Stimulated activated CD4-positive, alpha-beta T cell treated with anti-CD3 and anti-CD28 coated beads, Interleukin-4, amount 100 ng/mL, for 48 hours (primary cell): ENCODE results near the gene RAB32.
"Not testable (repeated sequence)": the region's sequence is repeated elsewhere in the genome, so short reads cannot be mapped to it uniquely, and the experiment has no call there.

Source experiments
- DNase-seq, 2 donors: peaks; one replicate each; pipeline ENCODE4 v3.0.0-alpha.2; 2020; ENCODE audit warnings: low read depth in 2 of 2

Gene RAB32

GRCh38 chr6:146543211-146543939 is at the start of gene RAB32:
RAB32 (plus strand) TSS chr6:146543833; CDS start chr6:146543872, 39 bp downstream.
- peak in 1 of 2 donors; percentile 9 for DNase-seq

GRCh38 chr6:146498309-146498708 is 45.3 kb upstream of the RAB32 start:
- DNase-seq: no peak

- DNase-seq: no peak
Measured at GRCh38 chr6:146503096-146503495, 40.5 kb upstream of the RAB32 start.

- no peak for DNase-seq
Measured at GRCh38 chr6:146515212-146515611, 28.4 kb upstream of the RAB32 start.

GRCh38 chr6:146526192-146526591 is 17.4 kb upstream of the RAB32 start:
- DNase-seq: no peak

- no peak for DNase-seq
Measured at GRCh38 chr6:146532702-146533101, 10.9 kb upstream of the RAB32 start.

GRCh38 chr6:146542881-146543210 is 787 bp upstream of the RAB32 start:
- no peak for DNase-seq

GRCh38 chr6:146543940-146544615 is 445 bp downstream of the RAB32 start:
- DNase-seq: no peak

GRCh38 chr6:146544616-146545182 is 1.1 kb downstream of the RAB32 start:
- DNase-seq: no peak

GRCh38 chr6:146545581-146545980 is 1.9 kb downstream of the RAB32 start:
- no peak for DNase-seq

GRCh38 chr6:146546443-146547043 is 2.9 kb downstream of the RAB32 start:
- DNase-seq: no peak

GRCh38 chr6:146547889-146548288 is 4.3 kb downstream of the RAB32 start:
- DNase-seq: no peak

GRCh38 chr6:146548898-146549374 is 5.3 kb downstream of the RAB32 start:
- DNase-seq: no peak

GRCh38 chr6:146550911-146551310 is 7.3 kb downstream of the RAB32 start:
- no peak for DNase-seq

- no peak for DNase-seq
Measured at GRCh38 chr6:146551545-146551944, 7.9 kb downstream of the RAB32 start.

- no peak for DNase-seq
Measured at GRCh38 chr6:146553377-146554135, 9.9 kb downstream of the RAB32 start.

- no peak for DNase-seq
Measured at GRCh38 chr6:146560607-146561006, 17.0 kb downstream of the RAB32 start.

GRCh38 chr6:146566661-146567060 is 23.0 kb downstream of the RAB32 start:
- DNase-seq: not testable (repeated sequence)

- not testable (repeated sequence) for DNase-seq
Measured at GRCh38 chr6:146568619-146569018, 25.0 kb downstream of the RAB32 start.

GRCh38 chr6:146574211-146574610 is 30.6 kb downstream of the RAB32 start:
- DNase-seq: no peak

GRCh38 chr6:146578054-146578453 is 34.4 kb downstream of the RAB32 start:
- no peak for DNase-seq

GRCh38 chr6:146581968-146582367 is 38.3 kb downstream of the RAB32 start:
- DNase-seq: no peak
